GM18858 (cell line): ENCODE results near the gene METTL1.
A peak's percentile ranks its signal among the peaks of the same experiment; 100 is the strongest.

Source experiments
- ATAC-seq: cut with Tn5 transposase; IDR thresholded peaks from one replicate; pipeline ENCODE4 v1.9.1; 2021; ENCODE audit not compliant: unreplicated experiment

Gene METTL1

GRCh38 chr12:57770734-57771133 is 1.2 kb downstream of the METTL1 start:
- no peak for ATAC-seq

GRCh38 chr12:57769594-57769993 is 2.3 kb downstream of the METTL1 start:
- no peak for ATAC-seq

GRCh38 chr12:57767876-57768275 is 4.0 kb downstream of the METTL1 start:
- no peak for ATAC-seq

GRCh38 chr12:57767305-57767698 is 4.6 kb downstream of the METTL1 start:
- ATAC-seq: no peak

GRCh38 chr12:57766464-57767304 is 5.2 kb downstream of the METTL1 start, which contains the start of gene CYP27B1:
TSS of gene CYP27B1 (minus strand) at chr12:57767078. CDS start at chr12:57767041, 37 bp downstream.
- no peak for ATAC-seq

GRCh38 chr12:57765698-57766463 is 6.0 kb downstream of the METTL1 start:
- no peak for ATAC-seq

- ATAC-seq: peak; percentile 42
Observed at GRCh38 chr12:57765003-57765697, 6.8 kb downstream of the METTL1 start.

- peak; percentile 6 for ATAC-seq
Observed at GRCh38 chr12:57764662-57765002, 7.3 kb downstream of the METTL1 start.

GRCh38 chr12:57763881-57764661 is 7.8 kb downstream of the METTL1 start:
- ATAC-seq: no peak

GRCh38 chr12:57762463-57762862 is 9.4 kb downstream of the METTL1 start:
- ATAC-seq: no peak

GRCh38 chr12:57761391-57761998 is 10.4 kb downstream of the METTL1 start:
- ATAC-seq: no peak

- ATAC-seq: no peak
Observed at GRCh38 chr12:57760347-57760982, 11.4 kb downstream of the METTL1 start.

GRCh38 chr12:57759360-57759980 is 12.4 kb downstream of the METTL1 start:
- no peak for ATAC-seq

- ATAC-seq: no peak
Observed at GRCh38 chr12:57758552-57759359, 13.1 kb downstream of the METTL1 start.

- ATAC-seq: no peak
Observed at GRCh38 chr12:57757771-57758170, 14.1 kb downstream of the METTL1 start.

- no peak for ATAC-seq
Observed at GRCh38 chr12:57756406-57757341, 15.2 kb downstream of the METTL1 start.
